ENCODE results near the gene NEDD9. TPM values are rescaled to one million over a fixed set of nuclear protein-coding genes. Genes with fewer than 3 reads are reported as not detected.

Gene NEDD9
- total and polyA plus RNA-seq, 2 of the 13 experiments (the other 11 are each of a cell fraction or from before 2014, with no cell fraction given) = 27.1 to 389 TPM

DNA sequence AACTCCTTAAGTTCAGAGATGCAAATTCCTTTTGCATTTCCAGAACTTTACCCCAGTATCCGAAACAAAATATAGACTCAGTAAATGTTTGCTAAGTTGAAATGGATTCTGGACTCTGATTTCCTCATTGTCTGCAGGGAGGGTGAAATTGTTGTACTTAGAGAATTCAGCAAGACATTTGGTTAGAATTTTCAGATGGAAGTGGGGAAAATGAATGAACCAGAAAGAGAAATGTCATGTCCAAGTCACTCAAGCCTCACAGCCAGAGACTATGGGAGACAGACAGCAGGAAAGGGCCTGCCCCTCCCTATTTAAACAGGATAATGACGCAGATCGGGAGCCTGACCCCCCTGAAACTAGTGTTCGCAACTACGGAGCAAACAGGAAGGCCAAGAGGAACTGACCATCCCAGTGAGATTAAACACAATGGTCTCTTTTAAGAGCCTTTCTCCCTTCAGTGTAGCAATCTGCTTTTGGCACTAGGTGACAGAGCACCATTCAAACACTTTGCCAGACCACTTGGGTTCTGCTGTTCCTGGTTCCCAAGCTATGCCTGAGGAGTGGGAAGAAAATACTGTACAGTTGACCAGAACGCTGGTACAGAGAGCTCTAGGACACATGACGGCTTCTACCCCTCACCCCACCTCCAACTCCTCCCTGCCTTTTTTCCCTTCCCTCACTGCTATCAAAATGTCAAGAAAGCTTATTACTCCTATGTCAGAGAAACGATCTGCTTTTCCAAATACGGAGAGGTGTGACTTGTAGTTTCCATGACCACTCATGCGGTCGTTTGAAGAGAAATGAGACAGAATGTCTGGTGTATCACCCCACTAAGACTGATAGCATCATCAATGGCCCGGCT lies 13.7 kb downstream of the NEDD9 start (continued):
- TF ChIP-seq, protein P1, sequence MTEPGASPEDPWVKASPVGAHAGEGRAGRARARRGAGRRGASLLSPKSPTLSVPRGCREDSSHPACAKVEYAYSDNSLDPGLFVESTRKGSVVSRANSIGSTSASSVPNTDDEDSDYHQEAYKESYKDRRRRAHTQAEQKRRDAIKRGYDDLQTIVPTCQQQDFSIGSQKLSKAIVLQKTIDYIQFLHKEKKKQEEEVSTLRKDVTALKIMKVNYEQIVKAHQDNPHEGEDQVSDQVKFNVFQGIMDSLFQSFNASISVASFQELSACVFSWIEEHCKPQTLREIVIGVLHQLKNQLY (CRISPR knock-in tag; IDR thresholded peaks at IDR 0.05) = peak; percentile 52; the same call in 1 of the 2 replicates
- TF ChIP-seq ZNF672 (CRISPR knock-in tag; IDR thresholded peaks at IDR 0.05) (no peak), XRCC5 (optimal IDR thresholded peaks at IDR 0.05; ENCODE audit: low read length) (peak; percentile 77), ZNF143 (CRISPR knock-in tag; IDR thresholded peaks at IDR 0.05) (no peak), KLF15 (CRISPR knock-in tag; IDR thresholded peaks at IDR 0.05; ENCODE audit: borderline replicate concordance) (no peak), ERF (CRISPR knock-in tag; IDR thresholded peaks at IDR 0.05) (peak; percentile 93; the same call in 1 of the 2 replicates), ZNF234 (CRISPR knock-in tag; conservative IDR thresholded peaks at IDR 0.05) (no peak), RBAK (CRISPR knock-in tag; IDR thresholded peaks at IDR 0.05) (no peak), ZFP36L2 (CRISPR knock-in tag; IDR thresholded peaks at IDR 0.05) (no peak), TAF15 (IDR thresholded peaks at IDR 0.05; ENCODE audit: low read depth, low read length, poor library complexity, severe bottlenecking) (no peak), NPAS2 (CRISPR knock-in tag; IDR thresholded peaks at IDR 0.05; ENCODE audit: borderline replicate concordance) (no peak), DMAP1 (CRISPR knock-in tag; IDR thresholded peaks at IDR 0.05) (peak; percentile 66; the same call in 1 of the 2 replicates), CHD2 (IDR thresholded peaks at IDR 0.05; ENCODE audit: low read depth, low read length) (0 out of 2 replicates have a peak, but pooled peaks have one; percentile 11), MAFK (conservative IDR thresholded peaks at IDR 0.05 in 1 of 2, IDR thresholded peaks at IDR 0.05 in 1 of 2; ENCODE audit: low read length in 2 of 2) (no peak), ZMYM2 (CRISPR knock-in tag; IDR thresholded peaks at IDR 0.05) (peak; percentile 68; the same call in 1 of the 2 replicates), ZZZ3 (CRISPR knock-in tag; IDR thresholded peaks at IDR 0.05; ENCODE audit: borderline replicate concordance) (no peak), ZFP37 (CRISPR knock-in tag; IDR thresholded peaks at IDR 0.05; ENCODE audit: borderline replicate concordance) (no peak), SMAD9 (CRISPR knock-in tag; IDR thresholded peaks at IDR 0.05) (no peak), ZNF451 (CRISPR knock-in tag; IDR thresholded peaks at IDR 0.05) (0 out of 2 replicates have a peak, but pooled peaks have one; percentile 49), ZFY (CRISPR knock-in tag; IDR thresholded peaks at IDR 0.05) (no peak; the same call in 1 of the 2 replicates)
- TF ChIP-seq, protein P2, sequence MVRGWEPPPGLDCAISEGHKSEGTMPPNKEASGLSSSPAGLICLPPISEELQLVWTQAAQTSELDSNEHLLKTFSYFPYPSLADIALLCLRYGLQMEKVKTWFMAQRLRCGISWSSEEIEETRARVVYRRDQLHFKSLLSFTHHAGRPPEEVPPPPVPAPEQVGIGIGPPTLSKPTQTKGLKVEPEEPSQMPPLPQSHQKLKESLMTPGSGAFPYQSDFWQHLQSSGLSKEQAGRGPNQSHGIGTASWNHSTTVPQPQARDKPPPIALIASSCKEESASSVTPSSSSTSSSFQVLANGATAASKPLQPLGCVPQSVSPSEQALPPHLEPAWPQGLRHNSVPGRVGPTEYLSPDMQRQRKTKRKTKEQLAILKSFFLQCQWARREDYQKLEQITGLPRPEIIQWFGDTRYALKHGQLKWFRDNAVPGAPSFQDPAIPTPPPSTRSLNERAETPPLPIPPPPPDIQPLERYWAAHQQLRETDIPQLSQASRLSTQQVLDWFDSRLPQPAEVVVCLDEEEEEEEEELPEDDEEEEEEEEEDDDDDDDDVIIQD (CRISPR knock-in tag; IDR thresholded peaks at IDR 0.05; ENCODE audit: low read depth) = peak; percentile 92
- TF ChIP-seq, protein P3, sequence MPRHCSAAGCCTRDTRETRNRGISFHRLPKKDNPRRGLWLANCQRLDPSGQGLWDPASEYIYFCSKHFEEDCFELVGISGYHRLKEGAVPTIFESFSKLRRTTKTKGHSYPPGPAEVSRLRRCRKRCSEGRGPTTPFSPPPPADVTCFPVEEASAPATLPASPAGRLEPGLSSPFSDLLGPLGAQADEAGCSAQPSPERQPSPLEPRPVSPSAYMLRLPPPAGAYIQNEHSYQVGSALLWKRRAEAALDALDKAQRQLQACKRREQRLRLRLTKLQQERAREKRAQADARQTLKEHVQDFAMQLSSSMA (CRISPR knock-in tag; IDR thresholded peaks at IDR 0.05) = peak; percentile 85; the same call in 1 of the 2 replicates
- TF ChIP-seq, protein P4, sequence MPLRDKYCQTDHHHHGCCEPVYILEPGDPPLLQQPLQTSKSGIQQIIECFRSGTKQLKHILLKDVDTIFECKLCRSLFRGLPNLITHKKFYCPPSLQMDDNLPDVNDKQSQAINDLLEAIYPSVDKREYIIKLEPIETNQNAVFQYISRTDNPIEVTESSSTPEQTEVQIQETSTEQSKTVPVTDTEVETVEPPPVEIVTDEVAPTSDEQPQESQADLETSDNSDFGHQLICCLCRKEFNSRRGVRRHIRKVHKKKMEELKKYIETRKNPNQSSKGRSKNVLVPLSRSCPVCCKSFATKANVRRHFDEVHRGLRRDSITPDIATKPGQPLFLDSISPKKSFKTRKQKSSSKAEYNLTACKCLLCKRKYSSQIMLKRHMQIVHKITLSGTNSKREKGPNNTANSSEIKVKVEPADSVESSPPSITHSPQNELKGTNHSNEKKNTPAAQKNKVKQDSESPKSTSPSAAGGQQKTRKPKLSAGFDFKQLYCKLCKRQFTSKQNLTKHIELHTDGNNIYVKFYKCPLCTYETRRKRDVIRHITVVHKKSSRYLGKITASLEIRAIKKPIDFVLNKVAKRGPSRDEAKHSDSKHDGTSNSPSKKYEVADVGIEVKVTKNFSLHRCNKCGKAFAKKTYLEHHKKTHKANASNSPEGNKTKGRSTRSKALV (CRISPR knock-in tag; IDR thresholded peaks at IDR 0.05) = no peak
- TF ChIP-seq, protein P5, sequence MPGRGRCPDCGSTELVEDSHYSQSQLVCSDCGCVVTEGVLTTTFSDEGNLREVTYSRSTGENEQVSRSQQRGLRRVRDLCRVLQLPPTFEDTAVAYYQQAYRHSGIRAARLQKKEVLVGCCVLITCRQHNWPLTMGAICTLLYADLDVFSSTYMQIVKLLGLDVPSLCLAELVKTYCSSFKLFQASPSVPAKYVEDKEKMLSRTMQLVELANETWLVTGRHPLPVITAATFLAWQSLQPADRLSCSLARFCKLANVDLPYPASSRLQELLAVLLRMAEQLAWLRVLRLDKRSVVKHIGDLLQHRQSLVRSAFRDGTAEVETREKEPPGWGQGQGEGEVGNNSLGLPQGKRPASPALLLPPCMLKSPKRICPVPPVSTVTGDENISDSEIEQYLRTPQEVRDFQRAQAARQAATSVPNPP (CRISPR knock-in tag; IDR thresholded peaks at IDR 0.05) = no peak

Data from HepG2 (cell line).